ENCODE results near the gene PDZRN3.
"Not testable (repeated sequence)": the region's sequence is repeated elsewhere in the genome, so short reads cannot be mapped to it uniquely, and the experiment has no call there.

Gene PDZRN3

DNA sequence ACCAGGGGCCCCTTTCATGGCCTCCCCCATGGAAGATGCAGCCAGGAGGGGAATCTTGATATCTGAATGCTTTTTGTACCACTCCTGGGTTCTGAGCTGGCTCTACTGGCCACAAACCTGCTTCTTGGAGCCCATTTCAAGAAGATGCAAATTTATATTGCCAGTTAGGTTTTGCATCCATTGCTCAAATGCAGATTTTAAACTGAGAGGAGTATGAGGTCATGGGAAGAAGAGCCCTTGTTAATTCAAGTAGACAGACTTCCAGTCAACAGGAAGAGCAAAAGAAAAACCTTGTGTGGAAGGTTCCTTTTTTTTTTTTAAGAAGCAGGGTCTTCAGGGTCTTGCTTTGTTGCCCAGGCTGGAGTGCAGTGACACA, 133.5 kb downstream of the PDZRN3 start:
- DNase-seq (ENCODE audit: low spot score) = no peak

GRCh38 chr3:73490453-73491286, 134.1 kb downstream of the PDZRN3 start:
- DNase-seq (ENCODE audit: low spot score) = no peak

DNA sequence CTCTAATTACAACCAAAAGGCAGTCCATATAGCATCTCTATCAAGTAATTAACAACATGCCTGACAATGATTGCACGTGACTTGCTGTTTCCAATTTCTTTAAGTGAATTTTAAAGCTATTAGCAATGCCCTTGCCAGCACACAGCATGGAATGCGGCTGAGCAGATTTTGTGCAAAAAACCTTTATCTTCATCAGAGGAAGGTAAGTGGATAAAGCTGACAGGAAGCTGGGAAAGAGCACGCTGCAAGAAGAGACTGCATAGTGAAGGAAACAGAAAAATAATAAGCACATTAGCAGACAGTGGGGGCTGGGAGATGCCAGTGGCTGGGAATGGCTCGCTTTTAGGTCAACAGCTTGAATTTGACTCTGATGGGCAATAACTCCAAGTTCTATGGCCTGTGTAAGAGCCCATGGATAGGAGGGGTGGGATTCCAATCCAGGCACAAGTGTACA, 138.8 kb downstream of the PDZRN3 start:
- DNase-seq (ENCODE audit: low spot score) = no peak

DNA sequence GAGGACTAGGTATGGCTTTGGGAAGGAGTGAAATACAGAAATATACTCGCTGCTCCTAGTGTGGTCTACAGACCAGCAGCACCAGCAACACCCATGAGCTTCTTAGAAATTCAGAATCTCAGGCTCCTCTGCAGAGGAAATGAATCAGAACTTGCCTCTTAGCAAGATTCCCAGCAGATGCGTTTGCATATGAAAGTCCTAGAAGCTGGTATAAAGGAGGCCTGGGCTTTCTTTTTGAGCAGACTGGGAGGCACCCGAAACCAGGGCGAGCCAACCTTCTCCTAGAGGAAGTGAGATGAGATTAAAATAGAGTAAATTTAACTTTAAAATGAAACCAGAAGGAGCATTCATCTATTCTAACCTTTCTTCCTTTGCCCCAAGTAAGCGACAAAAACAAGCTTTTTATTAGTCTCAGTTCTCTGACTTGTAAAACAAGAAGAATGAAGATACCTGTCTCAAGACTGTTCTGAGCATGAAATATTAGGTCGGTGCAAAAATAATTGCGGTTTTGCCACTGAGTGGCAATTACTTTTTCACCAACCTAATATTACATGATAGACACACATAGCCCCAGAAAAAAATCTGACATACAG, 140.0 kb downstream of the PDZRN3 start:
- no peak for DNase-seq (ENCODE audit: low spot score)

DNA sequence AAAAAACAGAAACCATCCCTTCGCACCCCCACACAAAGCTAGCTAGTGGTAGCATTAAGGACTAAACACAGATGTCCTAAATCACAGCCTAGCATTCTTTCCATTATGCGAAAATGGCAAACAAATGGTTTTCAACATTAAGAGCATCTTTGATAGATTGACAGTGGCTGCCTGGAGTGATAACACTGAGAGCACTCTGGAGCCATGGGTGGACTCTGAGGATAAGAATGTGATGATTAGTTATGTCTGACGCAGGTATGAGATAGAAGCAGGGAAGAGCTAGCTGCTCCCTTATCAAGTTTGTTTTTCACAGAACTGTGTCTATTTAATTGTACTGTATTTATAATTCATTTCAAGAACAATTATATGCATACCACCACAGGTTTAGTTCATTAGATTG, 142.9 kb downstream of the PDZRN3 start:
- no peak for DNase-seq (ENCODE audit: low spot score)

DNA sequence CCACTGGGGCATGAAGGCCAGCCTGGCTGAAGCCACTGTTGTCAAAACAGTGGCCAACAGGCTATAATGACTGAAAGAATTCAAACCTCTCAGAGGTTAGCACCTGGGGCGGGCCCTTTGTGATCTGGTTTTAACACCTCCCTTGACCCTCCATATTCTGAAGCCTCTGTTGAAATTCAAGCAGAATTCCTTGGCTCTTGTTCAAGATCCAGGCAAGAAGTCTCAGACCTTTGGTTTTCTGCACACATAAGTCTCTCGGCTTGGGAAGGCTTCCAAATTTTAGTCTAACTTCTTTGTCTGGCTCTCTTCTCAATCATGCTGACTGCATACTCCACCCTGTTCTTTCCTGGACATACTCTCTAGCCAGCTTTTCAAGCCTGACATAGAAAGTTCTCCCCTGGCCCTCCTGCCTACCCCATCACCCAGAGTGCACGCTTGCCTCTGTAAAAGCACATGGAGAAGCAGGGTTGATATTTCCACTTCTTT, 144.5 kb downstream of the PDZRN3 start:
- no peak for DNase-seq (ENCODE audit: low spot score)

GRCh38 chr3:73479325-73479724, 145.4 kb downstream of the PDZRN3 start:
- no peak for DNase-seq (ENCODE audit: low spot score)

DNA sequence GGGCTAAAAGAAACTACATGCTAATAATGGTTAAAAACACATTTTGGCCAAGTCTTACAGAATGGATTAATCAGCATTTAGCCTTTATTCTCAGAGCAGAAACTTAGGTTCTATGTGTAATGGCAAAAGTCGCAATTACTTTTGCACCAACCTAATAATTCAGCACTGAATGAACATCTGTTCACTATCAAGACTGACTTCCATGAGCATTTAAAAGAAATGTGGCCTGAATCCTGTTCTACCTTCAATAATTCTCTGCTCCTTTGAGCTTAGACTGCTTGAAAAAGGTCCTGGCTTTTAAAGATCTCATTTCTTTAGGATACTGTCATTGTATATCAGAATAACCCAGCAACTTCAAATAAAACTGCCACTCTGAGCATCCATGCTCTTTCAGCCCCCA, 145.9 kb downstream of the PDZRN3 start:
- DNase-seq (ENCODE audit: low spot score) = no peak

DNA sequence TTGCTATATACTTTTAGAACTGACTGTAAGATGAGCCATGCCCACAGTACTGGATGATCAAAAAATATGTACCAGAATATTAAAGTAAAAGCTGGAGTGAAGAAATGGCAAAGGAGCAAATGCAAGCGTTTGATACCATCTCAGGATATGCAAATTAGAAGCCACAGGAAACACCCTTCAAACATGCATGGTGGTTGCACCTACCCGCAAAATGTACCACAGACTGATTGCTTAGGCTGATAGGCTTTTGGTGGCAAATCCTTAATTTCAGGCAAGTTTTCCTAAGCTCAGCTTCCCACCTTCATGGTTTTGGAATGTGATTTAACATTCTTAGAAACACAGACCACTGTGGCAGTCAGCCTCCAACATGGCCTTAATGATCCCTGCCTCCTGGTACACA, 149.0 kb downstream of the PDZRN3 start:
- DNase-seq (ENCODE audit: low spot score) = no peak

- DNase-seq (ENCODE audit: low spot score) = no peak
These were observed 149.6 kb downstream of the PDZRN3 start for GRCh38 chr3:73475175-73475574.

DNA sequence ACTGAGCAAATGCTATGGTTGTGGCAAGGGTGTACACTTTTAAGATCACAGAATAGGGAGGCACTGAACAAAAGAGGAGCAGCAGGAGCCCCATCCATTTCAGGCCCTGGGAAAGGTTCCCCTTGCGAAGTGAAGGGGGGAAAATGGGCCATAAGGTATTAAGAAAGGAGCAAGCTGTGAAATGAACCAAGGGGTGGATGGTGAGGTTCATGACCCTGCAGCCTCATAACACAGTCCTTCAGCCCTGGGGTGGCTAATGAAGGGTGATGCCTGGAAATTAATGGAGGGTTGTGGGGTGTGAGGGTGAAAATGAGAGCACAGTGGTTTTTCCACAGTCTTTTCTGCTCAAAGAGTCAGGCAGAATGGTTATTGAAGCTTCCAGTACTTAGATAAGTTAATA, 150.1 kb downstream of the PDZRN3 start:
- no peak for DNase-seq (ENCODE audit: low spot score)

DNA sequence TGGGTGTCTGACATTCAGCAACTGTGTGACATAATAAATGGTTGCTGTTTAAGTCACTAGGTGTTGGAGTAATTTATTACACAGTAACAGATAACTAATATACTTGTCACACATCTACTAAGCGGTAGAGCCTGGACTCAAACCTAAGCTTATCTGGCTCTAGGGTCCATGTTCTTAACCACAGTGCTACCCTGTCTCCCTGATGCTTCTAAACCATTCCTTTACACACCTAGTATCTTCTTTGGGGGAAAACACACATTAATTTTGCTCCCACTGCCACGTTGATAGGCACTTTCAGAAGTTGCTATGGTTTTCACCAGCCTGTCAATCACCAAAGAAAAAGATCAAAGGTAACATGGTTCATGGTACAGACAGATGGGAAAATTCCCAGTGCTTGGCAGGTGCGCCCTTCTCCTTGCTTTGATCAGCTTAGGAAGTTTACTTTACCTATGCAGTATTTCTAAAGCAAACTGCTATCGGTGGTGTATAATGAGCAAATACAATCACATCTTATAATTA, 150.8 kb downstream of the PDZRN3 start:
- no peak for DNase-seq (ENCODE audit: low spot score)

- DNase-seq (ENCODE audit: low spot score) = no peak
These were observed 151.4 kb downstream of the PDZRN3 start for GRCh38 chr3:73473181-73473897.

GRCh38 chr3:73471986-73472787, 152.6 kb downstream of the PDZRN3 start:
- DNase-seq (ENCODE audit: low spot score) = no peak

DNA sequence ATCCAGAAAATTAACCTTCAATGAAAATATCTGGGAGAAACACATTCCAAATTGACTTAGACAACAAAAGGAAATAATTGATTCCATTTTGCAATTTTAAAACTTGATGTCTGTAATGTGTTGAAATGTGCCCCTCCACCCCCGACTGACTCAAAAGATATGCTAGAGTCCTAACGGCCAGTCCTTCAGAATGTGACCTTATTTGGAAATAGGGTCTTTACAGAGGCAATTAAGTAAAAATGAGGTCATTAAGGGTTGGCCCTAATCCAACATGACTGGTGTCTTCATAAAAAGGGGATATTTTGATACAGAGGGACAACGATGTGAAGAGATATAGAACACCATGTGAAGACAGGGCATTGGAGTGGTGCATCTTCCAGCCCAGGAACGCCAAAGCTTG, 153.9 kb downstream of the PDZRN3 start:
- DNase-seq (ENCODE audit: low spot score) = no peak

DNA sequence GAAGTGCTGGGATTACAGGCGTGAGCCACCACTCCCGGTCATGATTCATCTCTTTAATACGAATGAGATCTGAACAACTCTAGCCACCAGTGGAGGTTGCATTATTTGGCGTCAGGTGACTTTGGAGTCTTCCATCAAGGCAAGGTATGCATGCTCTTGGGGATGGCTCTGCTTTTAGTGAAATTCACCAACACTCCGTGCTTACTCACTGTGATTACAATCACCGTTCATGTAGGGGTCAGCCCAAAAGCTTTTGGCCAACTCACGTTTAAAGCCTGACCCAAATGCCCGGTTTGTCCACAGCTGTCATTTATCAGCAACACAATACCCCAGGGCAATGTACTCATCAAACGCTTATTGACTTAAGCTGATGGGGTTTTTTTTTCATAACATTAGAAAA, 155.4 kb downstream of the PDZRN3 start:
- DNase-seq (ENCODE audit: low spot score) = no peak

- DNase-seq (ENCODE audit: low spot score) = no peak
These were observed 157.5 kb downstream of the PDZRN3 start for GRCh38 chr3:73467211-73467610.

- no peak for DNase-seq (ENCODE audit: low spot score)
These were observed 158.8 kb downstream of the PDZRN3 start for GRCh38 chr3:73465926-73466325.

DNA sequence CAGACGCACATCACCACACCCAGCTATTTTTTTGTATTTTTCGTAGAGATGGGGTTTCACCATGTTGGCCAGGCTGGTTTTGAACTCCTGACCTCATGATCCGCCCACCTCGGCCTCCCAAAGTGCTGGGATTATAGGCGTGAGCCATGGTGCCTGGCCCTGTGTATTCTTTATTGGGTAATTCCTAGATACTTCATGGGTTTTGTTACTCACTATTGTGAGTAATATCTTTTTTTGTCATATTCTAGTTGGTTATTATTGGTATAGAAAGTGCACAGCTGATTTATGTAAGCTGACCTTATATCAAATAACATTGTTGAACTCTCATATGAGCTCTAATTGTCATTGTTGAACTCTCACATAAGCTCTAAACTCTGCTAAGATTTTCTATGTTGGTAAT, 160.6 kb downstream of the PDZRN3 start:
- DNase-seq (ENCODE audit: low spot score) = not testable (repeated sequence)

GRCh38 chr3:73461547-73461946, 163.2 kb downstream of the PDZRN3 start:
- DNase-seq (ENCODE audit: low spot score) = no peak

- no peak for DNase-seq (ENCODE audit: low spot score)
These were observed 165.0 kb downstream of the PDZRN3 start for GRCh38 chr3:73459711-73460110.

GRCh38 chr3:73453666-73454065, 171.1 kb downstream of the PDZRN3 start:
- DNase-seq (ENCODE audit: low spot score) = no peak
